HG02610 (cell line): ENCODE measurements around the gene AHRR.

Experiments used
- ATAC-seq: cut with Tn5 transposase; IDR thresholded peaks from one replicate; pipeline ENCODE4 v1.9.1; 2021; ENCODE audit warnings: mild to moderate bottlenecking, moderate library complexity; ENCODE audit not compliant: unreplicated experiment

AHRR gene

GRCh38 chr5:344668-345067 lies 23.2 kb downstream of the AHRR start:
- no peak for ATAC-seq

GRCh38 chr5:345404-346195 lies 24.1 kb downstream of the AHRR start:
- no peak for ATAC-seq

DNA sequence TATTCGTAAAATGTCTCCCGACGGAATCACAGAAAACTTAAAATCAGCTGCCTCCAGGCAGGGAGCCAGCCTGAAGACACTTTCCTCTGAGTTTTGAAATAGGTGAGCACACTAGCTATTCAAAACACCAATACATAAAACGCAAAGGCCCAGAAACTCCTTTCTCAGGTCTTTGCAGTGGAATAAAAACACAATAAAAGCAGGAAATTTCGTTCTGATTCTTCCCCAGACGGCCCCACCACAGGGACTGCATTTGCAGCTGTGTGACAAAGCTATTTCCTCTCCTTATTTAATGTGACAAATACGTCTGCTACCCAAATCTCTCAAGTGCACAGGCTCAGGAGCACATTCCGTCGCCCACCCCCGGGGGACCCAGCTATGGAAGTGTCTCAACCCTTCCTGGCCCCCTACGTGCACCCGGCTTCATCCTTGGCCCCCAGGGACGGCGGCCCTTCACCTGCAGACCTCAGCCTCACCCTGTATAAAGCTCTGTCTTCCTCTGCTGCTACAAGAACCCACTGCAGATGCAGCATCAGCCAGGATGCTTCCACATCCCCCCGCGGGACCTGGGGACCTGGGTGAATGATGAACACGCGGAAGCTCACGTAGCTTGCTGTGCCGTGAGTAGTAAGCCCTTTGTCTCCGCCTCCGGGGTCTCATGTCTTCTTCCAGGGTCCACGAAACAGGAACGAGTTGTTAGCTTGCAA lies 24.9 kb downstream of the AHRR start:
- no peak for ATAC-seq

DNA sequence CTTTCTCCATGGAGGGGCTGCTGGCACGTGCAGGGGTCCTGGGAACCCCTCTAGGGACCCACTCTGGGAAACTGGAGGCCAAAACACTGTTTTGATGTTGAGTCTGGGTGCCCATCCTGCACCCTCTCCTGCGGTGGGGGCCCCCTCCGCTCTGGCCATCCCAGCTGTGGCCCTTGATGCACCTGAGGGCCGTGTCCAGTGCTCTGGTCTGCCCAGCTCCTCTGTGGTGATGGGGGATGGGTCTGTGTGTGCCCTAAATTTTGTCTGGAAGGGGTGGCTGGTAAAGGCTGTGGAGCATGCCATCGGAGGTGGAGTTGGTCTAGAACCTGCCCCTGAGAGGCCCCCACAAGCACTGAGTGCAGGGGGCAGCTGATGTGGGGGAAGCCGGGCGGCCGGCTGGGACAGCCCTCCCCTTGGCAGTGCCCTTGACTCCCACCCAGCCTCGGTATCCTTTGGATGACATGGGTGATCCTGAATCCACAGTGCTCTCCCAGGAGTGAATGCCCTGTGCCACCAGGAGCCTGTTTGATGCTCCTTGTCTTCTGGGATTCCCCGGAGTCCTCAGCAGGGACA lies 26.3 kb downstream of the AHRR start:
- ATAC-seq: no peak

GRCh38 chr5:348726-349125 lies 27.2 kb downstream of the AHRR start:
- no peak for ATAC-seq

- no peak for ATAC-seq
These were observed 28.8 kb downstream of the AHRR start for GRCh38 chr5:350355-350754.

- ATAC-seq: no peak
These were observed 29.8 kb downstream of the AHRR start for GRCh38 chr5:351084-351920.

DNA sequence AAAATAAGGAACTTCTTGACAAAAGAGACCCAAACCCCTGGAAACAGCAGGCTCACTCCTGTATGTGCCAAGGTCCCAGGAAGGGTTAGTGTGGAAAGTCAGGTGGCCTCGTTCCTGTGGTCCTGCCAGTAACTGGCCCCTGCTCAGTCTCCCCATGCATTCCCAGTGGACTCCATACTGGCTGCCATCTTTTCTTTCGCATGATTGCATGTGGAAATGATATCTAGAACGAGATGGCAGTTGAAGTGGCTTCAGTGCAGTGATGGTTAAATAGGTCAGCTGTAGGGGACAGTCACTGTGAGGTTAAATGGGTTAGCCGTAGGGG lies 30.4 kb downstream of the AHRR start:
- ATAC-seq: no peak

- ATAC-seq: no peak
These were observed 31.4 kb downstream of the AHRR start for GRCh38 chr5:352639-353611.

GRCh38 chr5:353612-354580 lies 32.4 kb downstream of the AHRR start:
- ATAC-seq: no peak

GRCh38 chr5:354581-355378 lies 33.3 kb downstream of the AHRR start:
- ATAC-seq: no peak

DNA sequence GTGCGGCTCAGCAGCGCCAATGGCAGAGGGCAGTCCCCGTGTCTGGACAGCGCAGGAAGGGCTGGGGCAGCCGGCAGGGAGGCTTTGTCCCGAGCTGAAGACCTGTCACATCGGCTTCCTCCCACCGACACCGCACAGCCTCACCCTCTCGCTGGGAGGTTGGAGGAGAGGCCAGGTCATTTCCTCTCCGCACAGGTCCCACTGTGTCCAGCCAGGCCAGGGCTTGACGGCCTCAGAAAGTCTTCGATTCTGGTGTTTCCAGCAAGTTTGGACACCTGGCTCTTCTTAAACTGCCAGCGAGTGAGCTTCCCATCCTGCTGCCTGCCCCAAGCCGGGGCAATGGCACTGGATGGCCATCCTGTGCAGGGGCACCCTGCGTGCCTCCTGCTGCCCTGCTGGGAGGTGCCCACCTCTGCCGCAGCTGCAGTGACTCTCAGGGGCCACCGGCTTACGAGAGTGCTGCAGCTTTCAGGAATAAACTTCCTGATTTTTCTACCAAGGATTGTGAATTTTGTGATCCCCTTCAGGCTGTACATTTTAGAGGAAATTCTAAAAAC lies 33.9 kb downstream of the AHRR start:
- no peak for ATAC-seq

DNA sequence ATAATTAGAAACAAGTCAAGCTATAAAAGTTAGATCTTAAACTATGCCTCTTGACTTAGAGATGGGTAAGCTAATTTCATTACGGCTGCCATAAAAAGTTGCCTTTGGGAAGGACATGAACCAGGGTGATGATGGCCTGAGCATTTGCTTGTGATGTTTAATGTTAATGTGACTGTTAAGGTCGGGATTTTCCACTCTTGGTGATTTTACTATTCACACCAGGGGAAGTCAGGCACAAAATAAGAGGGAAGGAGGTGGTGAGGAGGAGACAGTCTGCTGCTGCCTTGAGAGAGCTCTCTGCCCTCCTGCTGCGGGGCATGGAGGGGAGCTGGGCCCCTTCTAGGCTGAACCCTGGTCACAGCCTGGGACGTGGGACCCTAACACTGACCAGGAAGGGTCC lies 34.4 kb downstream of the AHRR start:
- ATAC-seq: no peak

DNA sequence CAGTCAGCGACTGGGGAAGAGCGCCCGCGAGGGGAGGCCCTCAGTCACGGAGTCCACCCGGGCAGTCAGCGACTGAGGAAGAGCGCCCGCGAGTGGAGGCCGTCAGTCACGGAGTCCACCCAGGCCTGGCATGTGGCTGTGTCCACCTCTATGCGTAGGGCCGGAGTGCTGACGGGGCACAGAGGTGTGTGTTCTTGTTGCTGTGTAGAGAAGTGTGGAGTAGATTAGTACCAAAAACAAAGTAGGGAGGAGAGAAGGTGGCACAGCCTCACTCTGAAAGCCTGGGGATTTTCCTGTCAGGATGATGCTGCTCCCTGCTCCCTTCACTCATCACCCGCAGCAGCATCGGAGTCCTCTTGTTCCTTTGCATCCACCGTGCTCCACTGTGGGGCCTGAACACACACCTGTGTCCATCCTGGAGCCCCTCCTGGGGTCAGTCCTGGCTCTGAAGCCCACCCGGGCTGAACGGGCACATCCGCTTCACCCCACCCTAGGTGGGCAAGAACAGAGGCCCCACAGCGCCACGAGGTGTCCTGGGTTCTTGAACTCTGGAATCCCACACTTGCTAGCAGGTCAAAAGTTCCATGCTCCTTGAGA lies 37.9 kb downstream of the AHRR start:
- ATAC-seq: no peak

DNA sequence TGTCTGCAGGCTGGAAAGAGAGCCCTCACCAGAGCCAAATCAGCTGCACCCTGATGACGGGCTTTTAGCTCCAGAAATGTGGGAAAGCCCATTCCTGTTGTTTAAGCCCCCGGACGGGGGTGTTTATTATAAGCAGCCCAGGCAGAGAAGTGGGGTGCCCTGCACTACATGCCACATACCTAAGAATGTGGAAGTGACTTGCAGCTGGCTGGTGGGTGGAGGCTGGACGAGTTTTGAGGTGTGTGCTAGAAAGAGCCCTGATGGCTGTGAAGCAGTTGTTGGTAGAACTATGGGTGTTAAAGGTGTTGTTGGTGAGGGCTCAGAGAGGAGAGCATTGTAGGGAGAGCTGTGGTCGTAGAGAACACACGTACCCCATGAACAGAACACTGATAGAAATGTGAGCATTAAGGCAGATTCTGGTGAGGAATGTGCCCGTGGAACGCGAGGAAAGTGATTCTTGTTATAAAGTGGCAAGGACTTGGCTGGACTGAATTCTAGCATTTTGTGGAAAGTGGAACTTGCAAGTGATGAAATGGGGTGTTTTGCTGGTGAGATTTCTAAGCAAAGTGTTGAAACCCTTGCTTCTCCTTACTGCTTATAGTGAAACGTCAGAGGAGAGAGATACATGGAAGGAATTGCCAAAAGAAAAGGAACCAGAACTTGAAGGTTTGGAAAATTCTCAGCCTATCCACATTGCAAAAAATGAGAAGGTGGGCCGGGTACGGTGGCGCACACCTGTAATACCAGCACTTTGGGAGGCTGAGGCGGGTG lies 38.9 kb downstream of the AHRR start:
- no peak for ATAC-seq

DNA sequence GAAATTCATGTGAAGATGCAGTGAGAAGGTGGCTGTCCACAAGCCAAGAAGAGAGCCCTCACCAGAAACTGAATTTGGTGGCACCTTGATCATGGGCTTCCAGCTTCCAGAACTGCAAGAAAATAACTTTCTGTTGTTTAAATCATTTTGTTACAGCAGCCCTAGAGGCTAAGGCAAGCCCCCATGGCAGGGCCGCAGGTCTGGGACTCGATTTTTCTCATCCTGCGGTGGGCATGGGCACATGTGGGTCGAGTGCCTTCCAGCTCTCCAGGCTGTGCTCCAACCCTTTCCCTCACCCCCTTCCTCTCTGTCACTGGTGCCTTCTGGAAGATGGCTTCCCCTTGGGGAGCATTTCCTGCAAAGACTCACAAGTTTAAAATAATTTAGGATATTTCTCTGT lies 40.7 kb downstream of the AHRR start:
- ATAC-seq: no peak
